KOPT-K1 (cell line): Measurements from ENCODE around the gene TRABD2B.

ENCODE experiments used
- H3K27ac ChIP-seq: fragments of 200-600 bp; sonication (generic); 2 replicates; pipeline ENCODE4 v1.5.1; 2016; ENCODE audit warnings: antibody characterized with exemption, mild to moderate bottlenecking, low read depth, low read length; ENCODE audit not compliant: poor library complexity, severe bottlenecking
- H3K36me3 ChIP-seq: fragments of 200-600 bp; sonication (generic); 2 replicates; pipeline ENCODE4 v1.5.1; 2017; ENCODE audit warnings: antibody characterized with exemption, mild to moderate bottlenecking, low read length, moderate library complexity; ENCODE audit not compliant: insufficient read depth
- H3K9me3 ChIP-seq: fragments of 200-600 bp; sonication (generic); 2 replicates; pipeline ENCODE4 v1.5.1; 2017; ENCODE audit warnings: antibody characterized with exemption, low read length, mild to moderate bottlenecking; ENCODE audit not compliant: insufficient read depth, poor library complexity, severe bottlenecking

TRABD2B gene

DNA sequence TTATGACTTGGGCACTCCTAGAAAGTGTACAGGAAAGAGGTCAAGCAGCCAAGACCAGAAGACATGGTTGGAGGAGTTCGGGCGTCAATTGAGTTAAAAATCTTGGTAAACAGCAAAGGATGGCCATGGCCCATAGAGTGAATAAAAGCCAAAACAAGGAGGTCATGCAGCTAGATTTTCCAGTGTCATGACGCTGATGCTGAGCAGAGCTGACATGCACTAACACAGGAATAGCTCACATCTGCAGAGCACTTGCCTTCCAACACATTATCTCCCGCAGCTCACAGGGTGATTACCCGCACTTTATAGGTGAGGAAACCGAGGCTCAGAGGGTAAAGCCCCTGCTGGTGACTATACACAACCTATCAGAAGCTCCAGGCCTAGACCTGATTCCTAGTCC lies 49.7 kb downstream of the TRABD2B start:
- H3K27ac ChIP-seq = no peak overlapping the region
- no peaks in the 10 kb centered on the region for H3K9me3 ChIP-seq
- no peaks in the 10 kb centered on the region for H3K36me3 ChIP-seq

DNA sequence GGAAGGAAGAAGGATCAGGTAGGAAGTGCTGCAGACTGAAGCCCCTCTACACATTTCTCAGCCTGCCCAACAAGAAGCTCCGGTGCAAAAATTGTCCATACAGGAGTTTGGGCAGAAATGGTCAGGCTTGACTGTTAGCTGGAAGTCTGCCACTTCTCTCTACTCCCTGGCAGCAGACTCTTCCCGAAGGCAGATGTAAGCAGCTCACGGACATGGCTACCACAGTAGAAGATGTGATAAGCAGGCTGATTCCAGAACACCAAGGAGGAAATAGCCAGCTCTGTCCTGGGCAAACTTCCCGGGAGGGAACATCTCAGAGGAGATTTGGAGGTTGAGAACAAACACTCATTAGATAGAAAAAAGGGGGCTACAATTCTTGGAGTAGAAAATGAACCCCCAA lies 52.6 kb downstream of the TRABD2B start:
- Histone ChIP-seq H3K9me3 (no peaks in the 10 kb centered on the region), H3K36me3 (no peaks in the 10 kb centered on the region), H3K27ac (no peak overlapping the region)

DNA sequence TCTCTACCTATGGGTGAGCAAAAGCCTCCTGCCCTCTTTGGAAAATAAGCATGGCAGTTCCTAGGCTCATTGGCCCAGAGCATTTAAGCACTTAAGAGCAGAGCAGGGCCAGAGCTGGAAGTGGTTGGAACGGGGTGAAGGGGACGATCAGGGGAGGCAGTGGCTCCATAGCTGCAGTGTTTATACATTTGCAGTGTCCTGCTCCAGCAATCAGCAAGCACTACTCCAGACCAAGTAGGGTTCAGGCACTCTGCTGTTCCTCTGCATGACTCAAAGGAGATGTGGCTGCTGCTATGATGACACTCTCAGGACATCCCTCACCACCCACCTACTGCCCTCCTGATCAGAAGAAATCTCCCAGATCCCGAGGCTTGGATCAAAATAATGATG lies 55.0 kb downstream of the TRABD2B start:
- Histone ChIP-seq H3K9me3 (no peaks in the 10 kb centered on the region), H3K27ac (no peak overlapping the region), H3K36me3 (no peaks in the 10 kb centered on the region)

DNA sequence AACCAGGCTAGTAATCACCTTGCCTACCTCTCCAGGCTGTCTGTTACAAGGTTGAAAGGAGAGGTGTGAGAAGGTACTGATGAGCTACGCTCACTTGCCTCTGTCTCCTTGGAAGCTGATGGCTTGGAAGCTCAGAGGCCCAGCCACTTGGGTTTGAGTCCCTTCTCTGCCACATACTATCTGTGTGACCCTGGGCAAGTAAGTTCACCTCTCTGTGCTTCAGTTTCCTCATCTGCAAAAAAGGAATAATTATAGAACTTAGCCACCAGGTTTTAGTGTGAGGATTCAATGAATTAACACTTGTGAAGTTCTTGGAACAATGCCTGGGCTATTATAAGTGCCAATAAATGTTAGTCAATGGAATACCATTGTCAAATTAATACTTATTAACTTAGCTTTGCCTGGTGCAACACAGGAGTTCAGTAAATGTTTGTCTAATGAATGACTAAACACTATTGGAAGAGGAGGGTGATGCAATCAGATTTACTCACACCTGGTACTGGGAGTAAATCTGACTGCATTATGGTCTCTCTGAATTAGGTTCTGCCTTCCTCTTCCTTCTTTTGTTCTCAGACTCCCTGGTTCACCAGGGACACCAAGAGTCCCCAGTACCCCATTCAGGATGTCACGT lies 55.5 kb downstream of the TRABD2B start:
- no peaks in the 10 kb centered on the region for H3K9me3 ChIP-seq
- H3K36me3 ChIP-seq = no peaks in the 10 kb centered on the region
- no peak overlapping the region for H3K27ac ChIP-seq

DNA sequence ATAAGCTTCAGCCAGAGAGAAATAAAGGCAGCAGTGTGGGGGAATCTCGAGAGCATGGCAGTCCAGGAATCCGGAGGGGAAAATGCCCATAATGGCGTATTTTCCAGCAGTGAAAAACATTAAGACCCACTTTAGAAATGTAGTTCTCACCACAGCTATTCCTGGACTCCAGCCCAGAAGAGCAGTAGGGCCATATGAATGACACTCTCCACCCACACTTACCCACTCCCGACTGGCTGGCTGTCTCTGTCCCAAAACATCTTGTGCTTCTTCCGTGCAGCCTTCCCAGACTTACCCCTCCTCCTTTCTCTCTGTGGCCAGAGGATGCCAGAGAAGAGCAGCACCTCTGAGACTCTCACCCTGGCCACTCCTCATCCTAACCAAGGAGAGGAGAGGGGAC lies 56.4 kb downstream of the TRABD2B start:
- H3K9me3 ChIP-seq = no peaks in the 10 kb centered on the region
- H3K36me3 ChIP-seq = no peaks in the 10 kb centered on the region

DNA sequence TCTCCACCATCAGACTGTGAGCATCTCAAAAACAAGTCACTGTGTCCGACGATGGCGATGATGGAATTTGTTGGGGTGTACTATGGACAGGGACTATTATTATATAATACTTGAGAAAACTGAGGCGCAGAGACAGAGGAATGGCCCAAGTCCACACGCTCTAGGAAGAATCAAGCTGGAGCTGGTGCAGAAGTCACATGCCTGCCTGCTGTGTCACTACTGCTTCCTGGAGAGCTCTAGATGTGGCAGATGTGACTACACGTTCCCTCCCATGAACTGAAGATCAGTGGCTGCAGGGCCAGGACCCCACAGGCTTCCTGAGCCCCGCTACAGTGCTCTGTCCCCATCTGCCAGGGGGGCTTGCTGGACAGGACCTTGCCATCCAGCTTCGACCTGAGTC lies 56.9 kb downstream of the TRABD2B start:
- Histone ChIP-seq H3K27ac (no peak overlapping the region), H3K36me3 (no peaks in the 10 kb centered on the region), H3K9me3 (no peaks in the 10 kb centered on the region)

More for the DNA sequence above, 56.4 kb downstream of the TRABD2B start:
- no peak overlapping the region for H3K27ac ChIP-seq

DNA sequence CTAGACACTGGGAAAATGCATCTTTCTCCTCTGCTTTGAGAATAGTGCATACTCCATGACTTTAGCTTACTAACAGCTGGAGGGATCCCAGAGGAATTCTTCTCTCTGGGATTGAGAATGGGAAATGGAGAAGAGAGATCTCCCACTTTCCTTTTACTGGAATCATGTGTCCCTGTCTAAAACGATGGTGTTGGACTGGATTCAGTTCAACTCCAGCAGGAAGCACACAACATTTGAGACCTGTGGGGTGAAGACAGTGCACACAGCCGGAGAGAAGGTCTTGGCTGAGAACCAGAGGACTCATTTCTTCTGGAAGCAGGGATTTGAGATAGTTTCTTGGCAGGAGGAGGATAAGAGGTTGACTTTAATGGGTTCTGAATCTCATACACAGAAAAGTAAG lies 58.7 kb downstream of the TRABD2B start:
- Histone ChIP-seq H3K36me3 (no peaks in the 10 kb centered on the region), H3K27ac (no peak overlapping the region), H3K9me3 (no peaks in the 10 kb centered on the region)

DNA sequence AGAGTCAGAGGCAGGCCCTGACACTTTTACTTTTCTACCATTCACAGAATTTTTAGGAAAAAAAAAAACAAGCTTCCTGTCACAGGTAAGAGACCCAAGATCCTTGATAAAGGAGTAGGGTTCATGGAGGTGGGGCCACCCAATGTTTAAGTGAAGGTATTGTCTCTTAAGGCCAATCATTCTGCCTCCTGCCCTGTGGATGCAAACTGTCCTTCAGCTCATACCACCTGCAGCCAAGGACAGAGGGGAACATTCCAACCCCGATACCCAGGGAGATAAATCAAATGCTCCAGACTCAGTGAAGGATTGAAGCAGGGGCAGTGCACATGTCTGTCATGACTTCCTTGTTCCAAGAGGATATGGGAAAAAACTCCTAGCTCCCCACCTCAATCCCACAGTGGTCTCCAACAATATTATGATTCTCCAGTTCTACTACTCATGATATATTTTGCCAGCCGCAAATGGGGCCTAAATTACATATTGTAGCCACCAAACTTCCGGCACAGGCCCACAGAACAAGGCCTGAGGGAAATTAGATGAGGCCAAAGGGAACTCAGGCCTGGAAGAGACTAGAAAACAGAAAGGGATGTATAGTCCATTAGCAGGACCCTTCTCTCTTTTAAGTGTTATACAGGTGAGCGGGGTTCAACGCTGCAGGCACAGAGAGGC lies 59.5 kb downstream of the TRABD2B start:
- no peaks in the 10 kb centered on the region for H3K36me3 ChIP-seq
- H3K27ac ChIP-seq = no peak overlapping the region
- H3K9me3 ChIP-seq = no peaks in the 10 kb centered on the region

DNA sequence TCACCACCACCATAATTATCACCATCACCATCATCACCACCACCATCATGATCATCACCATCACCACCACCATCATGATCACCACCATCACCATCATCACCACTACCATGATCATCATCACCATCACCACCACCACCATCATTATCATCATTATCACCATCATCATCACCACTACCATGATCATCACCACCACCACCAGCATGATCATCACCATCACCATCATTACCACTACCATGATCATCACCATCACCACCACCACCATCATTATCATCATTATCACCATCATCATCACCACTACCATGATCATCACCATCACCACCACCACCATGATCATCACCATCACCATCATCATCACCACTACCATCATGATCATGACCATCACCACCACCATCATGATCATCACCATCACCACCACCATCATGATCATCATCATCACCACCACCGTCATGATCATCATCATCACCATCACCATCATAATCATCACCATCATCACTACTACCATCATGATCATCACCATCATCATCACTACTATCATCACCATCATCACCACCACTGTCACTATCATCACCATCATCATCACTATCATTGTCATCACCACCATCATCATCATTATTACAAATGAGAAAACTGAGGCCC lies 60.2 kb downstream of the TRABD2B start:
- no peak overlapping the region for H3K27ac ChIP-seq
- H3K36me3 ChIP-seq = no peaks in the 10 kb centered on the region
- H3K9me3 ChIP-seq = no peaks in the 10 kb centered on the region

DNA sequence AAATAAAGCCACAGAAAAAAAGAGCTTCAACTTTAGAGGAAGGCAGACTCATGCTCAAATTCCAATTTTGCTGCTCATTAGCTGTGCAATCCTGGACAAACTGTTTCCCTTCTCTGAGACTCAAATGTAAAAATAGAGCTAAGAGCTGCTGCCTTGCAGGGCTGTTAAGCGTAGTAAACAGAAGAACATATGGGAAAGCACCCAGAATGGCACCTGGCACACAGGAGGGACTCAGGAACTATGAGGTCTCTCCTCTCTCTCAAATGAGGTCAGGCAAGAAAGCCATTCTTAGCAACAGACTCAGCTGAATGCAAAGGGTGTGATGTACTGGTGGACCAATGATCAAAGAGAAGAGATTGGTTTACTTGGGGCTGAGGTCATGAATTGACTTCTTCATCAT lies 61.3 kb downstream of the TRABD2B start:
- no peaks in the 10 kb centered on the region for H3K9me3 ChIP-seq
- no peaks in the 10 kb centered on the region for H3K36me3 ChIP-seq
- H3K27ac ChIP-seq = no peak overlapping the region

DNA sequence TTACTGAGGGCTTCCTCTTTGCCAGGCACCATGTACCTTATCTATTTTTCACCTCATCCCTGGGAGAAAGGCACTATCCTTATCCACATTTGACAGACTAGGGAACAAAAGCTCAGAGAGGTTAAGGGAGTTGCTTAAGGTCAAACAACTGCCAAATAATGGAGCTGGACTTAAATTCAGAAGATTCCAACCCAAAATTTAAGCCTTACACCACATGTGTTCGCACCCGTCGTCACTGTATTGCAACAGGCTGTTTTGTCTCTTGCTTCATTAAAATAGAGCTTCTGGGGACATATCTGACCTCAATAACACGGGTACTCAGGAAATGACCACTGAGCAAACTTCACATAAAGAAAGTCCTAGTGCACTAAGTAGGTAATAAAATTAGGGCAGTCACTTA lies 62.0 kb downstream of the TRABD2B start:
- no peak overlapping the region for H3K27ac ChIP-seq
- H3K9me3 ChIP-seq = no peaks in the 10 kb centered on the region
- H3K36me3 ChIP-seq = no peaks in the 10 kb centered on the region

DNA sequence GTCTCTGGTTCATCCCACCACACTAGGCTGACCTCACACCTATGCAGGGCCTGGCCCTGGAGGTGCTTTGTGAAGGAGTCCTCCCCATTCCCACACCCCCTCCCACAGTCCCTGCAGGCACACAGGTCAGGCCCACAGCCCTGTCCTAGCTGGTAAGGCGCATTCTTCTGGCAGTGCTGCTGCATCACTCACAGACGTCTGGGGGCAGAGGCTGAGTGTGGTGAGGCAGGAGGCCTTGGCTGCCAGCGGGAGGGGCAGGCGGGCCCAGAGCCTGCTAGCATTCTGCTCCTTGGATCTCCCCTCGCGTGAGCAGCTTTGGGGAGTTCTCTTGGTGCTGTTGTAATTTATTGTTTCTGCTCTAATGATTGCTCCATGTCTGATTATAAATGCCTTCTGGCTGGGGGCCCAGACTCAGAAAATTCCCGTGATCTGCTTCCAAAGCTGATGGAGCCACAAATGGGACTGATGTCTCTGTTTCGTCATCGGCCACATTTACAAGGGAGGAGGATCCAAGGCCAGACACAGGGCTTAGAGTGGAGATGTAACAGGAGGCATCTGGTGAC lies 62.9 kb downstream of the TRABD2B start:
- Histone ChIP-seq H3K36me3 (no peaks in the 10 kb centered on the region), H3K27ac (no peak overlapping the region), H3K9me3 (no peaks in the 10 kb centered on the region)

DNA sequence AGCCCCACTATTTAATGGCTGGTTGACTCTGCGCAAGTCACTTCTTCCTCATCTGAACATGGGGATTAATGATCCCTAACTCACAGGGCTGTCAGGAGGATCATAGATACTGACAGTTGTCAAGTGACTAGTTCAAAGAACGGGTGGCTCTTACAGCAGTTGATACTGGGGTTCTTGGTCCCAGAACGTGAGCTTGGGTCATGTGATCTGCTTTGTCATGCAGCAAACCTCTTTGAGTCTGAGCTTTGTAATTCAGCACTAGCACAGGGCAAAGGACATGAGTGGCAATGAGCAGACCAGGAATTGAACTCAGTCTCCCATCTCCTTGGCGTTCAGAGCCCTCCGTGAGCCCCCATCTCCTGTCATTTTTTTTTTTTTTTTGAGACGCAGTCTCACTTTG lies 64.4 kb downstream of the TRABD2B start:
- Histone ChIP-seq H3K27ac (no peak overlapping the region), H3K36me3 (no peaks in the 10 kb centered on the region), H3K9me3 (no peaks in the 10 kb centered on the region)

DNA sequence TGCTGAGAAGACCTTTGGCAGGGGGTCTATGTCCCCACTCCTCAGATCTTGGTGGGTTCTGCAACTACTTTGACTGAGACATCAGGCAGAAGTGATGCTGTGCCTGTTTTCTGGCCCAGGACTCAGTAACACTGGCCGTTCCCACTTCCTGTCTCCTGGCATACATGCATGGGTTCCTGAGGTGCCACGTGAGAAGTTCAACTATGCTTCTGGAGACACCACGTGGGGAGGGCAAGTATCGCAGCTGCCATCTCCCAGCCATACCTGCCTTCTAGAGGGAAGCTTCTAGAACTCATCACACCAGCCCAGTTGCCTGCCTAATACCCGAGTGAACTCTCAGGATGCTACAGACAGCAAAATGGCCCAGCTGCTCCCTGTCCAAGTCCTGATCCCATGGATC lies 65.8 kb downstream of the TRABD2B start:
- H3K27ac ChIP-seq = no peak overlapping the region
- H3K36me3 ChIP-seq = no peaks in the 10 kb centered on the region
- H3K9me3 ChIP-seq = no peaks in the 10 kb centered on the region

DNA sequence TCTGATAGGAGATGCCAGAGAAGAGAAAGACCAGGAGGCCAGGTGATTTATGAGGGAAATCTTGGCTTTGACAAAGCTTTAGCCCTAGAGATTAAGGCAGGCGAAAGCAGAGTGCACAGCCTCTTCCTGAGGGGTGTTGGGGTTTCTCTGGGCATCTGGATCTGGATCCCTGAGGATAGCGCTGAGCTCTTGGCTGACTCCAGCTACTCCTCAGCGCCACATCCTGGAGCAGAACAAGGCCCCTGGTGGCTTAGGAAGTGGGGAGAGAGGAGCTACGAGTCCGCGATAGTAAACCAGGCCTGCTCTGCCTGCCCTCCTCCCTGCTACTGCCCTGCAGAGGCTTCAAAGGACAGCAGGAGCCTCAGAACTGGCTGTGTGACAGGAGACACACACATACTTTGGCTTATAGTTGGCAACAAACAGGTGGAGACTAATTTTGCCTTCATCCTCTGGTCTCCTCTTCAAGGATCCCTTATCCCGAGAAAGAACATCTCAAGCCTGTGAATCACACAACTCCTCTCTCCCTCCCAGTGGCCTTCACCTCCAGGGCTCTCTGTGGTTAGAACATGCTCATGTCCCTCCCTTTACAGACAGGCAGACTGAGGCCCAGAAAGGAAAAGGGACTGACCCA lies 66.9 kb downstream of the TRABD2B start:
- no peak overlapping the region for H3K27ac ChIP-seq
- no peaks in the 10 kb centered on the region for H3K9me3 ChIP-seq
- H3K36me3 ChIP-seq = no peaks in the 10 kb centered on the region
